Fibroblast of pulmonary artery (primary cell): Measurements from ENCODE around the gene CD82.

Experiments
- DNase-seq: peaks from one replicate; pipeline ENCODE4 v3.0.0-alpha.2; 2010; ENCODE audit warnings: low read depth
- H3K4me3 ChIP-seq: replicated peaks from 2 replicates; pipeline ENCODE4 v1.5.1; 2011; ENCODE audit warnings: low read depth, mild to moderate bottlenecking, control low read depth, low read length, moderate library complexity
- CTCF ChIP-seq: IDR thresholded peaks from 2 replicates; pipeline ENCODE4 v1.5.1; 2011; ENCODE audit warnings: mild to moderate bottlenecking, control low read depth, low read length, inconsistent platforms; ENCODE audit errors: missing control alignments

Gene CD82

GRCh38 chr11:44623731-44624491 lies 58.4 kb downstream of the CD82 start:
- no peak overlapping the region for H3K4me3 ChIP-seq
- peak; percentile 57 for DNase-seq
- no peak for TF ChIP-seq CTCF

- DNase-seq = no peak
- no peak overlapping the region for H3K4me3 ChIP-seq
- no peak for TF ChIP-seq CTCF
Observed at GRCh38 chr11:44624761-44625221, 59.3 kb downstream of the CD82 start.

DNA sequence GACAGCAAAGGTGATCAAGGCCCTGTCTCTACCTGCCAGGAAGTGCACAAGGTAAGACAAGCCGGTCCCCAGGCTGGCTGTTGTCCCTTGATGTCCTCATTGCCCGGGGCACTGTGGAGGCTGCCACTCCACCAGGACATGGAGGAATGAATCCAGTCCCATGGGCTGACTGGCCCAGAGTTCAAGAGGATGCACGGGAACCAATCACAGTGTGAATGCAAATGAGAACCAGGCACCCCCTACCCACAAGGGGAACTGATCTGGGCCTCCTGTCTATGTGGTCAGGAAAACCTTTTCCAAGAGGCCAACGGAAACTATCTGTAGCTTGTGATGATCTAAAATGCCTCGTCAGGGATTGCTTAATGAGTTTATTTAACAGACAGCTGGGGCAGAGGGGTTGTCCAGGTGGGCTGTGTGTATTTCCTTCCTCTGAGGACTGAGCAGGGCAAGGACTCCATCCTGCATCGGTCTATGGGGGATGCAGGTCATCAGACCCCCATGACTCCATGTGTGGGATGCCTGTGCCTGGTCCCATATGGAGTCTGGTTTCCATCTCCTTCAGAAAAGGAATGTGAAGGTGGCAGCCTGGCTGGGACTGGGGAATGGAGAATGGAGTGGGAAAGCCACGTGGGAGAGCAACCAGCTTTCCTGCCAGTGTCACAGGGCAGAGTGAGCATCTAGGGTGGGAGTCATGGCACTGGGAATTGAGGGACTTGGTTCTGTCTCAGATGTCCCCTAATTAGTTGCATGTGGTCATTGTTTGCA lies 60.5 kb downstream of the CD82 start:
- no peak for DNase-seq
- TF ChIP-seq CTCF = no peak
- no peak overlapping the region for H3K4me3 ChIP-seq

GRCh38 chr11:44626645-44627044 lies 61.2 kb downstream of the CD82 start:
- DNase-seq = no peak

DNA sequence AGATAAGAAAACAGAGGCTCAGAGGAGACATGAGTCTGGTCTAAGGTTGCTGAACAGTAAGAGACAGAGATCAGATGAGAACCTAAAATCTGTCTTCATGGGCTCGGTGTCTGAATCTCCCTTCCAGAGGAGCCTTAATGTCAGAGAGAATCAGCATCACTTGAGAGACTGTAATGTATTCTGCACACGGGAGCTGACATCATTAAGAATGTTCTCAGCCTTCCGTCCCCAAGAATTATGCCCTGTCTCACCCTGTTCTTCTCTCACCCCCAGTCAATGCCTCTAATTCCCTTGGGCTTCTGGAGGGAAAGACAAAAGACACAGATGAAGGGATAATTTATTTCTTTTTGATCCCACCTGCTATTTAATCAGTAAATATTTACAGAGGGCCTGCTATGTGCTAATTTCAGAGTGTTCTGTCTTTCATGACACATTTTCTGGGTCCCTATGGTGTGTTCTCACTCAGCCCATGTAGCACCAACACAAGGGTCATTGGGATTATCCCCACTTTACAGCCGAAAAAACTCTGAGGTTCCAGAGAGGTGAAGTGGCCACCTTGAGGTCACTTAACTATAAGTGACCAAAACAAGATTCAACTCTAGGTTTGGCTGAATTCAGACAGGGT lies 61.8 kb downstream of the CD82 start:
- DNase-seq = no peak
- no peak overlapping the region for H3K4me3 ChIP-seq
- TF ChIP-seq CTCF = no peak

More at GRCh38 chr11:44626645-44627044, 61.2 kb downstream of the CD82 start:
- H3K4me3 ChIP-seq = no peak overlapping the region
- no peak for TF ChIP-seq CTCF

DNA sequence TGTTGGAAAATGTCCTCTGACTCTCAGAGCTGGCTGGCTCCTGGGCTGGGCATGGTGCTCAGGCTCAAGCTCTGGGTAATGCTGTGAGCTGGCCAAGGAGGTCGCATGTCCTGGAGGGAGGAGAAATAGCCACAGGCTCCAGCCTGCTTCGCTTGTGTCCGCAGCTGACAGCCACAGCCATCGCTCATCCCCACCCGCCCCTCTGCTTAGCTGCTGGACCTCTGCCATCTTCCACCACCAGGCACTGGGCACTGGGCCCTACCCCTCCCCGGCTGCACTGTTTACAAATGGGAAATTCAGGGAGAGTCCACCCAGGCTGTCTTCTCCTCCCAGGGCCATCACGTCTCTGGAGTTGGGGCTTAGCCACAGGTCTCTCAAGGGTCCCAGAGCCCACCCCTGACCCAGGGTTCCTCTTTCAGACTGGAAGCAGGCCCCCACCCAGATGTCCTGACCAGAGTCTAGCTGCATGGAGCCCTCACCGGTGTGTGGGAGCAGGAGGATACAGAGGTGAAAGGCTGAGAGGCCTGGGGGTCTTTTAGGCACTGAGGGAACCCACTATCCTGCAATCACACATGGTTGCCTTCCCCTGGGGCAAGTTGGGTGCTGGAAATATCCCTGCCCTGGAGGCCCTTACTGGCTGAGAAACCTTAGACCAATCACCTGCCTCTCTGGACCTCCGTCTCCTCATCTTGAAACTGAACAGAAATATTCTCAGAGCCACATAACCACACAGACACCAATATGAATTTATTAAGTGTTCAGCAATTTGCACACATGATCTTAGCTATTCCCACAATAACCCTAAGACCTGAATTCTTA lies 62.7 kb downstream of the CD82 start:
- TF ChIP-seq CTCF = no peak
- no peak overlapping the region for H3K4me3 ChIP-seq
- peak; percentile 43 for DNase-seq
